ENCODE measurements around the gene ASB16.

GRCh38 chr17:44205962-44206824, 35.7 kb downstream of the ASB16 start:
- TF ChIP-seq CTCF (IDR thresholded peaks at IDR 0.05) (peak; percentile 12), EZH2 (IDR thresholded peaks at IDR 0.05) (no peak)

All from neural progenitor cell (in vitro differentiated cells).